GM19455 (cell line): ENCODE data around the gene STX18.
"Not testable (repeated sequence)": the region's sequence is repeated elsewhere in the genome, so short reads cannot be mapped to it uniquely, and the experiment has no call there.

Source experiments
- ATAC-seq: cut with Tn5 transposase; IDR thresholded peaks from one replicate; pipeline ENCODE4 v1.9.1; 2021; ENCODE audit not compliant: unreplicated experiment

Gene STX18

DNA sequence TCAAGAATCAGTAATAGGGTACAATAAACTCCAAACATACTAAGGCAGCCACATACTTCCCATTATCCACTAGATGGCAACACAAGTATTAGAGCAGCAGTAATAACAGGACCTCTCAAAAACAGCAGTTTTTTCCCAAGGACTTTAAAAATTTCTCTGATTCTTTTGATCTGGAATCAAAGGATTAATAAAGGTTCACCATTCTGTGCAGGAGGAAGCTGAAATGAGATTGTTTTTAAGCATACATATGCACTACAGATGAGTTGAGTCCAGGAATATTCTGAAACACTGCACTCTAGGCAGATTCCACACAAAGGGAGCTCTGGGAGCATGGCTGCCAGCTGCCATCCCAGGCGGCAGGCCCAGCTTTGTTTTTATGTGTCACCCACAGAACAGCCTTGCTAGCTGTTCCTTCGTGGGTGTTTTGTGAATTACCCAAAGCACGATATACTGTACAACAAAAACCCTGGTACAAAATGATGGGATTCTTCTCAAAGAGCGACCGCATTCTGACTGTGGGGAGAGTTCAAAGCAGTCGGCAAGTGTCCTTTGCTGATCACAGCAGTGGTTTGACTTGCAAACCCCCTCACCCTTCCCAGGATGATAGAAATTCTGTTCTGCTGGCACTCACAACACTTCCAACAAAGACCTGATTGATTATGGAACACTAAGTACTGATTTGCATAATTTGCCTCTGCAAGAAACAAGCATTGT, 61.0 kb downstream of the STX18 start:
- ATAC-seq, result no peak

- no peak for ATAC-seq
Measured at GRCh38 chr4:4480205-4480604, 61.6 kb downstream of the STX18 start.

DNA sequence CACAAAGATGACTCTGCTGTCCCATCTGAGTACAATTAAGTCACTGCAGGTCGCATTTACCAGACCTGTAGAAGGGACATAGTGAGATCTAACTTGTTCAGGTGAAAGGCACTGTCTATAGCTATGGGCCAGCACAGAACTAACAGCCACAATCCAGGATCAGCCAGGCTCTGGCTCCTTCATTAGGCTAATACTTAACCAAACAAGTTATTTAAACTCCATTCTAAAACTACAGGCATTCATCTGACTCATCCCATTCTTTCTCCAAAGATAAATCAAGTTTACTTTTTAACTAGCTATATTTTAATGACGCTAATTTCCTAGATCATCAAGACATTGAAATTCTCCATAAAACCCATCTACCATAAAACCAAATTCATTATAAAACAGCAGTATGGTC, 62.5 kb downstream of the STX18 start:
- ATAC-seq, result no peak

DNA sequence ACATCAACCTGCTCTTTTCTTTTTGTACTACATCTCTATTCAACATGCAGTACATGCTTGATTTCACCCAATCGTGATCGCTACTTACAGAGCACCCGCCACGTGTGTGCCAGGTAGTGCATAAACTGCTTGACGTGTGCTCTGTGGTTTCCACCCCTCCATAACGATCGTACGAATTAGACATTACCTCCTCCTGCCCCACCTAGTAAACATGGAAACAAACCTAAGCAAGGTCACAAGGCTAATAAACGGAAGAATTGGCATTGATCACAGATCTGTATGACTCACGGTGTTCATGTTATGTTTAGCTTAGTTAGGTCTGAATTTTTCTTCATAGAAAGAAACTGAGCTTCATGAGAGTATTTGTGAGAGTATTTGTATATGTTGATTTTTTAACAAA, 64.1 kb downstream of the STX18 start:
- no peak for ATAC-seq

DNA sequence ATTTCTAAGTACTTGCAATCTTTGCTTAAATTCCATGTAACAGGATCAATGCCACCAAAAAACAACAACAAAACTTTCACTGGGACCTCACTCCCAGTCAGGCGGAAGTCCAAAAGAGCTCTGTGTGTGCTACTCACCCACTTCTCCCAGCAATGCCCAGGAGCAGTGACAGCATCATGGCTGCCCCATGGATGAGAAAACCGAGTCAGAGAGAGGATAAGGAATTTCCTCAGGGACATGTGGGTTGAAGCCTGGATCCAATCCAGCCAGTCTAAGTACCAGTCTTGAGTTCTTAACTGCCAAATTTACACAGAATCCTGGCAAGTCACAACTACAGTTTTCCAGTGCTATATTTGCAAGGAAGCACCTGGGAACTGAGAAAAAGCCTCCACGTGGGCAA, 64.5 kb downstream of the STX18 start:
- ATAC-seq, result no peak

GRCh38 chr4:4474476-4474875, 67.4 kb downstream of the STX18 start:
- no peak for ATAC-seq

DNA sequence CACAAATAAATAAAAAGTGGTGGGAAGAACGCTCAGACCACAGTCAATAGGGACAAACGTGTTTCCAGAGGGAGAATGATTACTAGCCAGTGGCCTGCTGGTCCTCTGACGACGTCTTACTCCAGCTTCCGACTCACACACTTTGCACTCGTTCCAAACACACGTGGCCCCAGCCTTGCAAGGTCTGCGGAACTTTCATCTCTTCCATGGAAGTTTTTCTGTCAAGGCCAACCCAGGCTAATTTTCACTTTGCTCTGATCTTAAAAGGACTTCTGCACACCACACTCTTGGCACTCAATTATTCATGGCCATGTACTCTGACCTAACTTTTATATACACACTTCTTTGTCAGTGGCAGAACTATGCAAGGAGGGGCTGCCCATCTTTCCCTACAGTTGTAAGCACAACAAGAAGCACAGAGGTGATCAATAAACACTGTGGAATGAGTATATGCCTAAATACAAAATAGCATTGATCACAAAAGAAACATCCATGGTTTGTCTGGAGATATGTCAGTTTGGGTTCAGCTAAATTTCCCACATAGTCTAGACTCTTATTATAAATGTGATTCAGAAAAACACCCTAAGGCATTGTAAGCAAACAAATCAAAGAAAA, 69.4 kb downstream of the STX18 start:
- ATAC-seq, result no peak

DNA sequence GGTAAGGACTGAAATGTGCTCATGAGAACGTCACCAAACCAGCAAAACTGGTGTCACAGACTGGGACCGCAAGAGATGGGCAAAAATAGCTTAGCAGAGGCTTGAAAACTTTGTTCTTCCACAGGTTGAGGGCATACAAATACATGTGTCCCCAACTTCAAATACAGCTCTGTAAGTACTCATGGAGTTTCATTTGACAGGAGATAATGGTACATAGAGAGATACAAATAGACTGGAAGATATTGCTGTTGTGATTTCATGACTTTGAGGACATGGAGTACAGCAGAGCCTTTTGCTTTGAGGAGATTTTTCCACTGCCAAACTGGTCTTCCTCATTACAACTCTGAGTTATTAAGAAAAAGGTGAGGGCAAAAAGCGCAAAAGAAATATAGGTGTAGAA, 70.7 kb downstream of the STX18 start:
- ATAC-seq, result no peak

GRCh38 chr4:4470208-4470607, 71.6 kb downstream of the STX18 start:
- ATAC-seq, result no peak

DNA sequence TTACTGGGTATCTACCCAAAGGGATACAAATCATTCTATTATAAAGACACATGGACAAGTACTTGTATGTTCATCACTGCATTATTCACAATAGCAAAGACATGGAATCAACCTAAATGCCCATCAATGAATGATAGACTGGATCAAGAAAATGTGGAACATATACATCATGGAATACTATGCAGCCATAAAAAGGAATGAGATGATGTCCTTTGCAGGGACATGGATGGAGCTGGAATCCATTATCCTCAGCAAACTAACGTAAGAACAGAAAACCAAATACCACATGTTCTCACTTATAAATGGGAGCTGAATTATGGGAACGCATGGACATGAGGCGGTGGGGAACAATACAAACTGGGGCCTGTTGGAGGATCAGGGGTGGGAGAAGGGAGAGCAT, 76.6 kb downstream of the STX18 start:
- not testable (repeated sequence) for ATAC-seq

GRCh38 chr4:4462970-4463369, 78.9 kb downstream of the STX18 start:
- ATAC-seq, result no peak

DNA sequence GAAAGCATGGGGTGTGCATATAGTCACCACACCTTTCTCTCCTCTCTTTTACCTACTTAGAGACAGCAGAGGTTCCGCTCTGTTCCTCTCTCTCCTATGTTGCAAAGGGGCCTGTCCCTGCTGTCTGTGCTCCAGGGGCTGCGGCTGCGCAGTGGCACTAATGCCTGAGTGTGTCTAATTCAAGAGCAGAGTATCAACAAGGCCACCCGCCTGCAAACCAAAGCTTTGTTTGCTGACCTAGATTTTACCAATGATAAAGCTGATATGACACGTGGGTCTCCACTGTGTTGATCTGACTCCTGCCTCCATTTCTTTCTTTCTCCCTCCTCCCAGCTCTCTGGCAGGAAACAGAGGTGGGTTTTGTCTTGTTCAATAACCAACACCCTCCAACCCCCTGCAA, 80.0 kb downstream of the STX18 start:
- no peak for ATAC-seq

DNA sequence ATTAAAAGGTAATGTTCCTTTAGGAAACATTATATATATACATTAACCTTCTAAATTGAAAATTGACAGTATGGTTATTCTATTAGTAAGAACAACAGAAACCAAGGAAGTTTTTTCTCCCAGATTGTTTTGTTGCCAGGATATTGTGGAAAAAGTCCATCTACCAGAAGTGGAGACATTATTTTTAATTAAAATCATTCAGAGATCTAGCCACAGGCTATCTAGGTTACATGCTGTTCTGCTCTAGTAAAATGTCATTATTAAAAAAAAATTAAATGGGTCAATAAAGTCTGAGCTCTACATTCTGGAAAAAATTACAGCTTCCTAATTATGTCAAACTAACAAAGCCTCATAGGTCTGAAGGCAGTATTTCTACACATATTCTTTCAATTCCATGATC, 80.7 kb downstream of the STX18 start:
- no peak for ATAC-seq

DNA sequence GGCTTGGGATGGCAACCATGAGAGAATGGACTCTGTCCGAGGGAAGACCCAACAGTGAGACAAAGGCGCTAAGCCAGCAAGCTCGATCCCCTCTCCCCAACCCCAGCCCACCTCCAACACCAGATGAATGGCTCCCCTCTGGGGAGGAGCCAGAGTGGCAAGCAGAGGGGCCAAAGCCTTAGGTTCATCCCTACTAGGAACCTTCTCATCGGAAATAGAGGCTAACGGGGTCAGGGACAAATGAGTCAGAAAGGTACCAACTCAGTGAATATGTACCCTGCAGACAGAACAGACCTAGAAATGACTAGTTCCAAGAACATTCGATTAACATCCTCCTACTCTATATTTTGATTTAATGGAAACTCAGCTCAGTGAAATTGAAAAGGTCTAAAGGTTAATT, 81.1 kb downstream of the STX18 start:
- ATAC-seq, result no peak

DNA sequence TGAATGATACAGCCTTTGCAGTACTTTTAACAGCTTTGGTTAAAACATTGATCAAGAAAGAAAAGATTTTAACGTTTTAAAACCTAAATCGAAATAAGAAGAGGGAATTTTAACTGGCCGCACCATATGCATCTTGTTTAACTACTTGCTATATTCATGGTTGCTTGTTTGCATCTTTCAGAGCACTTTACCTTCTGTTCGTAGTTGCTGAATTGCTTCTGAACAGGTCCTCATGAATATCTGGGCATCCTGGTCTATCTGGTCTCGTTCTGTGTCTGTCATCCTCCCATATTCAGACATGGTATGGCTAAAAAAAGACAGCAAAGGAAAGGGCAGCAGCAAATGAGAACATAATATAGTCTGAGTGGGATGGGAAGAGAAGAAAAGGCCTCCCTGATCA, 82.7 kb downstream of the STX18 start:
- no peak for ATAC-seq

- no peak for ATAC-seq
Measured at GRCh38 chr4:4457803-4458553, 83.9 kb downstream of the STX18 start.

GRCh38 chr4:4456816-4457578, 84.9 kb downstream of the STX18 start:
- no peak for ATAC-seq

DNA sequence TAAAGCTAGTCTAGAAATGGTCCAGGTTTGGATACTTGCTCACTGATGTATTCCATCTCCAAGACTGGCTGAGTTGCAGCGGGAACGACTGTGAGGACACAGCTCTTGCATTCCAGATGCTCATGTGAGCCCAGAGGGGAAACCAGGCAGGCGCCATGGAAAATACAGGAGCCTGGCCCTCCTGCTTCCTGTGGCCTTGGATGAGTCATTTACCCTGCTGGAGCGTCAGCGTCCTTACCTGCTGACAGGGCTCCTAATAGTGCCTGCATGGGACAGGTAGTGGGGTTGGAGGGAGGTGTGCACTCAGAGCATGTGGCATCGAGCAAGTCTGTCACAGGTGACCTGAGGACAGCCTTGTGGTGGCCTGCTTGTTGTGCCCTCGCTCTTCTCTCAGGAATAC, 85.5 kb downstream of the STX18 start:
- ATAC-seq, result no peak

DNA sequence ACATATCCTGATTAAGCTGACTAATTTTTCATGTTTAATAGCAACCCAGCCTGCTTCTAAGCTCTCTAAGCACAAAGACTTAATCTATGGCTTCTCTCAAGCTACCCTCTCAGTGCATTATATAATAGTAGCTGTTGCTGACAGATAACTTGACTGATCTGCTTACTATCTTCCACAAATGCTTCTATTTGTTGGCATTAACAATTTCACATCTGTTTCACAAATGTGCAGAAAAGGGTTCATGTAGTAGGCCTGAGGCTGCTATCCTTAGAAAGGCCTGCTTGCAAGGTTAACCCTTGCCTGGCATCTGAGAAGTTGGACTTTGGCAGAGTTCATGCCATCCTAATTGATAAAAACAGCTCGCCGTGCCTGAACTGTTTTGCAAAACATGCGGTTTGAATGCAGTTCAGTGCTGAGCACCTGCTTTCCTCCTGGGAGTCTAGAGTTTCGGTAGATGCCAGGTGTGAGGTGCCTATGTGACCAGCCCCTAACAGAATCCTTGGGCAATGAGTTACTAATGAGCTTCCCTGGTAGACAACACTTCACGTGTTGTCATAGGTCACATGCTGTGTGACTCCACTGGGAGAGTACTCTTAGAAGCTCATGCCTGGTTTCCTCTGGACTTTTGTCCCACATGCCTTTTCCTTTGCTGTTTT, 86.5 kb downstream of the STX18 start:
- ATAC-seq, result no peak

- ATAC-seq, result no peak
Measured at GRCh38 chr4:4446434-4446833, 95.4 kb downstream of the STX18 start.

DNA sequence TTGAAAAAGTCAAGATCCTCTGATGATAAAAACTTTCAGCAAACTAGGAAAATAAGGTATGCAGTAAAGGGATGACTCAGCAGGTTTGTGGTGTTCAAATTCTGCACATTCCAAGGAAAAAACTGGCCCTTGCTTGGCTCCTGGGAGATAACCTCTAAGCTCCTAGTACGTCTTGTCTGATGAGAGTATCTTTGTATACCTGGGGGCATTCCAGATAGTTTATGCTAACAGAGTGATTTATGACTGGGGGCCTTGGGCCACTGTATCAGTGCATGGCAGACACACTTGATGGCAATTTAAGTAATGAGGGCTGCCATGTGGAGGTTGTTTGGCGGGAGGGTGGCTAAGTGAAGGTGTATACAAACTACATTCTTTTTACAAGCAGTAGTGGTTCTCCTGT, 98.0 kb downstream of the STX18 start:
- no peak for ATAC-seq
